Fibroblast of the aortic adventitia (primary cell): ENCODE results near the gene KCNIP1. TPM values are rescaled to one million over a fixed set of nuclear protein-coding genes. Genes with fewer than 3 reads are reported as not detected.
A peak's percentile ranks its signal among the peaks of the same experiment; 100 is the strongest.
"Not testable (repeated sequence)": the region's sequence is repeated elsewhere in the genome, so short reads cannot be mapped to it uniquely, and the experiment has no call there.

Experiments used
- DNase-seq: peaks from one replicate; pipeline ENCODE4 v3.0.0-alpha.2; 2010; ENCODE audit warnings: low read depth
- H3K4me3 ChIP-seq: 2 replicates; pipeline ENCODE4 v1.5.1; 2011; ENCODE audit warnings: low read depth, mild to moderate bottlenecking, control low read depth, low read length, moderate library complexity
- CTCF ChIP-seq: IDR thresholded peaks from 2 replicates; pipeline ENCODE4 v1.5.1; 2011; ENCODE audit warnings: mild to moderate bottlenecking, low read length, control low read depth, inconsistent platforms; ENCODE audit not compliant: insufficient read depth
- total RNA-seq: library from RNA; depleted of rRNA; stranded (reverse); fragments of >200 nt; gene quantifications from 2 replicates; pipeline ENCODE4 v1.2.3, GENCODE V29; 2012; ENCODE audit warnings: low replicate concordance

The KCNIP1 gene
- total RNA-seq, 1 donor, result not detected

DNA sequence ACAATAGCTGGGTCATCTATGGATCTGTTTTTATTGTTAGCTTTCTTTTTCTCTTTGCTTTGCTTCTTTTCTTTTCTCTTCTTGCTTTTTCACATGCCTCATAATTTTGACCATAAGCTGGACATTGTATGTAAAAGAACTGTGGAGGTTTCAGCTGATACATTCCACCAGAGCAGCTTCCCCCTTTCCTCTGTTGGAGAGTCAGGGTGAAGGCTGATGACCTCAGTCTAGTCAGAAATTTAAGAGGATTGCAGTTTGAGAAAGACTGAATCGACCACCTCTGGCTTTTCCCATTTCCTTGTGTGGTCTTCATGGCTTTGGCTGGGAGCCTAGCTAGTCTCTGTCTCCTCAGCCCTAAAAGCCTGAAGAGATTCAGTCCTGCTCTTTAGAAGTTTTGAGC lies 42.0 kb downstream of the KCNIP1 start:
- TF ChIP-seq CTCF, result no peak
- no peak overlapping the region for H3K4me3 ChIP-seq
- DNase-seq, result no peak

GRCh38 chr5:170546282-170546681 lies 42.5 kb downstream of the KCNIP1 start:
- no peak overlapping the region for H3K4me3 ChIP-seq
- TF ChIP-seq CTCF, result no peak
- no peak for DNase-seq

- not testable (repeated sequence) for DNase-seq, H3K4me3 ChIP-seq
Observed at GRCh38 chr5:170550382-170550781, 46.6 kb downstream of the KCNIP1 start.

- no peak for DNase-seq
- H3K4me3 ChIP-seq, result no peak overlapping the region
- TF ChIP-seq CTCF, result no peak
Observed at GRCh38 chr5:170551076-170551475, 47.3 kb downstream of the KCNIP1 start.

DNA sequence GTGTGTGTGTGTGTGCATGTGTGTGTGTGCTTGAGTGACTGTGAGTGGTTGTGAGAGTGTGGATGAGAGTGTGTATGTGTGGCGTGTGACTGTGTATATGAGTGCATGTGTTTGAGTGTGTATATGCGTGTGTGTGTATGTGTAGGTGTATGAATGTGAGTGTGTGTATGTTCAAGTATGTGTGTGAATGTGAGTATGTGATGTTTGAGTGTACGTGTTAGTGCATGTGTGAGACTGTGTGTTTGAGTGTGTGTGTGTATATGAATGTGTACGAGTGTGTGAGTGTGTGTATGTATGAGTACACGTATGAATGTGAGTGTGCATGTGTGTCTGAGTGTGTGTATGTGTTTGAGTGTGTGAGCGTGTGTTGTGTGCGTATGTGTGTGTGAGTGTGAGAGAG lies 47.8 kb downstream of the KCNIP1 start:
- DNase-seq, result no peak
- no peak for TF ChIP-seq CTCF
- no peak overlapping the region for H3K4me3 ChIP-seq

GRCh38 chr5:170552621-170553115 lies 48.8 kb downstream of the KCNIP1 start:
- peak; percentile 67 for DNase-seq
- H3K4me3 ChIP-seq, result no peak overlapping the region
- no peak for TF ChIP-seq CTCF

- TF ChIP-seq CTCF, result no peak
- DNase-seq, result no peak
- H3K4me3 ChIP-seq, result no peak overlapping the region
Observed at GRCh38 chr5:170553218-170553617, 49.4 kb downstream of the KCNIP1 start.
